HG03060 (cell line): Measurements from ENCODE around the gene RNF25.

Source experiments
- ATAC-seq: cut with Tn5 transposase; IDR thresholded peaks from one replicate; pipeline ENCODE4 v1.9.1; 2021; ENCODE audit warnings: low read depth, moderate number of reproducible peaks; ENCODE audit not compliant: unreplicated experiment

Gene RNF25

DNA sequence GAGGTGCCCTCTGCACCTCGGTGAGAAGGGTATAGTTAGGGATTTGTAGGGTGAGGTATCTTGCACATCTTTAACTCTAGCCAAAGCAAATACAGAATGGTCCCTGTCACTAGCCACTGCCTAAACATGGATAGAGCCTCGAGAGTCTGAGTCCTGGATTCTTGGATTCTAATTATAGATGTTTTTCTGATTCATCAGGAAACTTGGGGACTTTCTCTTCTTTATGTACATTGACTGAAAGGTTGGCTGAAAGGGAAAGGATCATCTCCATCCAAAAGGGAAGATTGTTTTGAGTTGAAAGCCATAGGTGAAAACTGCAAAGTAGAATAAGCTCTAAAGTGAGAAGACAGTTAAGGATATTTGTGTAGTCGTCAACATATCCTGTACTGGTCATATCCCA, 8.3 kb upstream of the RNF25 start:
- no peak for ATAC-seq

DNA sequence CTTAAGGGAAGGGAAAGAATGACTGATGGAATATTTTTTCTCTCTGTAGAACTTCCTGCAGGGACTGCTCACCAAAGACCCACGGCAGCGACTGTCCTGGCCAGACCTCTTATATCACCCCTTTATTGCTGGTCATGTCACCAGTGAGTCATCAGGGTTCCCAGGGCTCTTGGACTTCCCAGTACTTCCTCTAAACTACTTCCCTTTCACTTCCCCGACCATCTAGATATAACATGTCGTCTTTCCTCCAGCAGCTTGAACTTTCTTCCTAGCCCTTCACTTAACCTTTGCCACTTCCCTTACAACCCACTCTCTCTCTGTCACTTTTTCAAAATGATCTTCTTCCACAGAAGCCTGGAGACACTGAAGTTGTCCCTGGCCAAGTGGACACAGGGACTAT, 7.3 kb upstream of the RNF25 start:
- no peak for ATAC-seq

DNA sequence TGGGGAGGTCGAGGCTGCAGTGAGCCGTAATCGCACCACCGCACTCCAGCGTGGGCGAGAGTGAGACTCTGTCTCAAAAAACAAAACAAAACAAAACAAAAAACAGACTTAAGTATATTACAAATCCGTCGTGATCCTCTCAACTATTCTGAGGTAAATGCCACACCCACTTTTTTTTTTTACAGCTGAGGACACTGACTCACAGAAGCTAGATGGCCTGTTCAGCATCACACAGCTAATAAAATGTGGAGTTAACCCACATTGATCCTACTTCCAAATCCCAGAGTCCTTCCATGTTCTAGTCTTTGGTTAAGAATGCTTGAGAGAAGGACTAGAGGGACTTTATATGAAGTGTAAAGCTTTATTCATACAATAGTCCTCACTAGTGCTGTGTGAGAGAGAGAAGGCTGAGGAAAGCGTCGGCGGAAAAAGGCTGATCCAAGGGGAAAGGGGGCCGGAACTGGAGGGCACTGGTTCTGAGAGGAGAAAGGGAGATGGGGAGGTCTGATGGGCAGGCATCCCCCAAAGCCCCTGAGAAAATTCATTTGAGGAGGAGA, 627 bp downstream of the RNF25 start:
- ATAC-seq = no peak

DNA sequence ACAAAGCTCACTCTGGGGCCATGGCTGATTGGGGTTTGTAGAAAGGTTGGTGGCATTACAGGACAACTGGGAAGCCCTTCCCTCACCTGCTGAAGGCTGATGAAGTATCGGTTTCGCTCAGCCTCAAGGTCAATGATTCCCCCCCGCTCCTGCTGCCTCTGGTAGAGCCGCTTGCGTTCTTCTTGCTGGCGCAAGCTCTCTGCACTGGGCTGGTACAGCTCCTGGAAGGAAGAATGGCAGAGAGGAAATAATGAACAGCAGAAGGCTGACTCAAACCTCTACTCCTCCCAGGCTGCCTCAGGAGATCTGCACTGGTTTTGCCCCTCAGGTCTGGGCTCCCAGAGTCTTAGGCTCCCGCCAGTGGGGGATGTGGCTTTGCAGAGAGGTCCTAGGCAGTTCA, 7.1 kb downstream of the RNF25 start:
- no peak for ATAC-seq

DNA sequence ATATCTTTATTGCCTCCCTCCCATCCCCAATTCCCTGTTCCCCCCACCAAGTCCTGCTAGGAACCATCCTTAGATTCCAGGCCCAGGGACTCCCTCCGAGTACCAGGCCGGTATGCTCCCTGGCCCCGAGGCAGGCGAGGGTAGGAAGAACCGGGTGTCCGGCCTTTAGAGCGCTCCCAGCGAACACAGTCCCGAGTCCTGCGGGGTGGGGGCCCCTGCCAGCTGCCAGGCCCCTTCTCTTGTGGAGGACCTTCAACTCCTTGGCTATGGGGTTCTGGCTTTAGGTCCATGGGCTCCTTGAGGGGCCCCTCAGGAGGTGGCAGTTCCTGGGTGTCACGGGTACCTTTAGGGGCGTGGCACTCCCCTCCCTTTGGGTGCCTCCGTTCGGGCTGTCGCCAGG, 7.9 kb downstream of the RNF25 start:
- ATAC-seq = no peak

DNA sequence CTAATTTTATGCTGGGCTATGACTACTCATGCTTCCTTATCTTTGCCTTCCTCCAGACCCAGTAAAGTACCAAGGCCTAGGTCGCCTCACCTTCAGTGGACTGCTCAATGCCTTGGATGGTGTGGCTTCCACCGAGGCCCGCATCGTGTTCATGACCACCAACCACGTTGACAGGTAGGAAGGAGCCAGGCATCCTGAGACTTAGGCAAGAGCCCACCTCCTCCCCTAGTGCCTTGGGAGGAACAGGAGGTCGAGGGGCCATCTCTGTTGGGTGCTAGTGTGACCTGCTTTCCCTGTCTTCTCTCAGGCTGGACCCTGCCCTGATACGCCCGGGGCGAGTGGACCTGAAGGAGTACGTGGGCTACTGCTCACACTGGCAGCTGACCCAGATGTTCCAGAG, 9.0 kb downstream of the RNF25 start:
- ATAC-seq = no peak

DNA sequence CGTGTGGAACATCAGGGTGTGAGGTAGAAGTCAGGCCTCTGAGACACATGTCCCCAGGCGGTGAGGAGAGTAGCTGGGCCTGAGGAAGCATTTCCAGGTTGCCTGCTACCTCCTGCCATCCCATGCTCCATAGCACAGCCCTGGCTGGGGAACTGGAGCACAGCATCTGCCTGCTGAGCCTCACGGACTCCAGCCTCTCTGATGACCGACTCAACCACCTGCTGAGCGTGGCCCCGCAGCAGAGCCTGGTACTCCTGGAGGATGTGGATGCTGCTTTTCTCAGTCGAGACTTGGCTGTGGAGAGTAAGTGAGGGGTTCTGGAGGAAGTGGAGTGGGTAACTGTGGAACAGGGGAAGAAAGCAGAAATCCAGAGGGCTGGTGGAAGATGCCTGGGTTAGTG, 9.4 kb downstream of the RNF25 start:
- no peak for ATAC-seq

DNA sequence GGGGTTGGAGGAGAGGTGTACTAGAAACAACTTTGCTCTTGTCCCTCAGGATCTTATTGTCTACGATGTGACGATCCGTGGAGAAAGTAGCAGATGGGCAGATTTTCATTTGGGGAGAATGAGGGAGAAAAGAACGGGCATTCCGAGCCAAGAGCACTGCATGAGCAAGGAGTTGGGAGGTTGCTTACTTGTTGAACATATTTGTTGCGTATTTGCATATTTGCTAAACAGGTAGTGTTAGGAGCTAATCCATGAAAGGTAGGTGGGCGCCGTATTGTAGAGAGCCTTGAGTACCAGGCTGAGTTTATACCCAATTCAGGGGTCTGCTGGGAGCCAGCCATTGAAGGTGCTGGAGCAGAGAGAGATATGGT, 11.8 kb downstream of the RNF25 start:
- ATAC-seq = no peak

DNA sequence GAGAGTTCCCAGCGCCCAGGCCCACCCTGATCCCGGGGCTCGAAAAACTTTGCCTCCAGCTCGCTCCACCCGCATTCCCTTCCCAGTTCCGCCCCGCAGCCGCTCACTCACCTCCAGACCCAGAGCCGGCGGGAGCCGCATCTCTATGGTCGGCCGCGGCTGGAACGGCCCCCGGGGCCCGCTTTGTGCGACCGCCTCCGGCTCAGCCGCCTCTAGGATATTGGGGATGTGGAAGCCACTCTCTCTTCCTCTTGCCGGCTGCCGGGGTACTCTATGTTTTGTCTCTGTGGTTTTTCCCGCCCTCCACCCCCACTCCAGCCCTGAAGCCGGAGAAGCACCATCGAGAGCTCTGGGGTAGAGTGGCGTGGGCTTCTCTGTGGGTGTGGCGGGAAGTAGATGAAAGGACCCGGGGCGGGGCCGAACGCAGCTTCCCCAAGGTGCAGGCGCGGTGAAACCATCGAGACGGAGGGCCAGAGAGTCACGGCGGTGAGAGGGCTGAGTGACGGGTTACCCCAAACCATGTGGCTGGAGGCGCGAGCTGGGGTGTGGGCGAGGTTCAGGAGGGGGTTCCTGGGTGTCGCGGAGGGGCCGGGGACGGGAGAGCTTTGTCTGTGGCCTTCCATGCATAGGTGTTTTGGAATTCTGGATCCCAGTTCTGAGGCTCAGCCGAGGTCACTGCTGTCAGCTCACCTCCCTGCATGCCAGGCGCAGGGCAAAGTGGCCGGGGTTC, 12.4 kb downstream of the RNF25 start, which contains the start of the genes BCS1L and ZNF142:
Gene BCS1L, plus strand, starts transcription at position 426 of the 730 bp plus-strand sequence. CDS start 1,305 bp downstream, outside the sequence.
Gene ZNF142, minus strand, starts transcription at position 366 of the 730 bp plus-strand sequence. CDS start 3,194 bp downstream, outside the sequence.
- no peak for ATAC-seq

DNA sequence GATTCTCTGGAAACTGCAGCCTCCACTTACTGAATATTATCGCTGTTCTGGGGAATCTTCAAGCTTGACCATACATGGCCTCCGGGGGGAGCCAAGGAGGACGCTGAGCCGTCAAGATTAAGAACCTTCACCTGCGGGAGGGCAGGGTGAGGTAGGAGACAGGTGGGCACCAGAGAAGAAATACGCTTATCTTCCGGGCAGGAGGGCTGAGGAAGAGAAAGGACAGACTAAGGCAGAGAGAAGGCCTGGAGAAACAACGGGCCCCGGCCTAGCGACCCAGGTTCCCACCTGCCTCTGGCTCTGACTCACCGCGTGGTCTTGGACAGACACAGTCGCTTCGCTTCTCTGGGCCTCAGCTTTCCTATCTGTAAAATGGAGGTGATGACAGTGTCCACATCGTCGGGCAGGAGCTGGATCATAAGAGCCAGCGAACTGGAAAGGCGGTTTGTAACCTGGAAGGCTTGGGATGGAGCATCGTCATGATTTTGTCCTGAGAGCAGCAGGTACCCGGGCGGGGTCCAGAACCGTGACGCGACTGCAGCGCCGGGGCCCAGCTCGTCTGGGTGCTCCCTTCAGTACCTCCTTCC, 13.0 kb downstream of the RNF25 start:
- no peak for ATAC-seq

DNA sequence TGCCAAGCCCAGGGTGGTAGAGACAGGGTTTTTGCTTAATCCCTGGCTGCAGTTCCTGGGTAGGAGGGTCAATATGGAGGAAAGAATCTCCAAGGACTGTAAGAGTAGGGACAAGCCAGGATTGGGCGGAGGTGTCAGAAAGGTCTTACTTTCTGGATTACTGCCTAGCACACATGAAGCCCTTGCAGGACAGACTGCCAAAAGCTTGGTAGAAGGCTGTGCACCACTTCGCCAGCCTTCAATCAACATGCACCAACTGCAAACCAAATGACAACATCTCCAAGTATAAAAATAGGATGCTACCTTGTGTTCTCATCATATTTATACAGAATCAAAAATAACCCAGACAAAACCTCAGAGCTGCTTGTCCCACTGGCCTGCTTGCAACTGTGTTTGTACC, 16.1 kb downstream of the RNF25 start:
- no peak for ATAC-seq

DNA sequence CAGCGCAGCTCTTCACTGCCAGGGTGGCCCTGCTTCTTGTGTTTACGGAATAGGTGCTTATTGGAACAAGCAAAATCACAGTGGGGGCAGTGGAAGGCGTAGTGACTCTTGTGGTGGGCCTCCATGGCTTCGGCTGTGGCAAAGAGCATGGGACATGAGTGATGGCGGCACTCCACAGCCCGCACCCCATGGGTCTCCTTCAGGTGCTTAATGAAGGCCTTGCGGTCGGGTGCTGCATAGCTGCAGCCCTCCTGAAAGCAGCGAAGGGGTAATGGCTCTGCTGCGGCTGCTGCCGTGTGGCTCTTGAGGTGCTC, 23.1 kb downstream of the RNF25 start:
- no peak for ATAC-seq

DNA sequence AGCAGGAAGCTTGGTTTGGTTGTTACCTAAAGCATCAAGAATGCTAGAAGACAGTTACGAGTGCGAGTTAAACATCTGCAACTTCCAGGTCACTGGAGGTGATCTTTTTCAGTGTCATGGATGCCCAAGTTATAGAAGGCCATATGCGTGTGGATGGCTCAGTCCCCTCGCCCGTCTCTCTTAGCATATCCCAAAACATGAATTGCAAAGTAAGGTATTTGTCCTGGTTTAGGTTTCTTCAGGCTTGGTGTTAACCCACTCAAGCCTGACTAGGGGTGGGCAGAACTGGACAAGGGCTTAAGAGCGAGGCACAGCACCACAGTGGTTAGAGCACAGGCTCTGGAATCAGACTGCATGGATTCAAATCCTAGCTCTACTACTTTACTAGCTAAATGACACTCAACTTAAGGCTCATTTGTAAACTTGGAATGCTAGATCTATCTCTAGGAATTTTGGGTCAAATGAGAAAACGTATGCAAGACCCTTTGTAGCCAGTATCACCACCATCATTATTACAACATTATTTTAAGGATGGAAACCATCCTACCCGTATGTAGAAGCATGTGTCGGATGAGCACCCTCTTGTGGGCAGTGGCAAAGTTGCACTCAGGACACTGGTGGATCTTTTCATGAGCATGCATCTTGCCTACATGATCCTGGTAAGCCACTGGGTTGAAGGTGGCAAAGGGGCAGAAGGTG, 23.6 kb downstream of the RNF25 start:
- no peak for ATAC-seq

DNA sequence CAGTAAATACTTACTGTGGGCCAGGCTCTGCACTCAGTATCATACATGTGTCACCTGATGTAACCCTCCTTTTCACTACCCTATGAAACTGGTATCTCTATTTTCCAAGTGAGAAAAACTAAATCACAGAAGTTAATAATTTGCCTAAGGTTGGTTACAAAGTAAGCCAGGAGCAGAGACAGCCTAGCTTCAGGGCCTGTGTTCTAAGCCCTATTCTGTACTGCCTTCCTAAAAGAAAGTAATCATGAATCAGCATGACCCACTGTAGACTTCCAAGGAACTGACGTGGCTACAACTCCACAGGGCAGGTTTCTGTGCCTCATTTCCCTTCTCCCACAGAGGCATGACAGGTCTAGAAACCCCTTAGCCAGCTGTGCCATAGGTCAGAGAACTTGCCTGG, 26.7 kb downstream of the RNF25 start:
- peak; percentile 44 for ATAC-seq

DNA sequence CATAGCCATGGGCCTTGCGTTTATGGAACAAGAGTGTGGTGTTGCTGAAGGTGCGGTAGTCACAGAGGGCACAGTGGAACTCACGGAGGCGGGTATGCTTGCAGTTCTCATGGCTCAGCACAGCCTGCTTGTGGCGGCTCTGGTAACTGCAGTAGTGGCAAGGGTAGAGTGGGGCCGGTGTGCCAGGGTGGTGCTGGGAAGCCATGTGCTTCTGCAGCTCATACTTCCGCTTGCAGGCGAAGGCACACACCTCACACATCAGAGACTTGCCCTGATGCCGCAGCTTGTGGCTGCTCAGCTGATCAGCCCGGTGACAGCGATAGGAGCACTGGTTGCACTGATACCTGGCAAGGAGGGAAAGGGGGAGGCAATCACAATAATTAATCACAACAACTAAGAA, 27.1 kb downstream of the RNF25 start:
- ATAC-seq = no peak

DNA sequence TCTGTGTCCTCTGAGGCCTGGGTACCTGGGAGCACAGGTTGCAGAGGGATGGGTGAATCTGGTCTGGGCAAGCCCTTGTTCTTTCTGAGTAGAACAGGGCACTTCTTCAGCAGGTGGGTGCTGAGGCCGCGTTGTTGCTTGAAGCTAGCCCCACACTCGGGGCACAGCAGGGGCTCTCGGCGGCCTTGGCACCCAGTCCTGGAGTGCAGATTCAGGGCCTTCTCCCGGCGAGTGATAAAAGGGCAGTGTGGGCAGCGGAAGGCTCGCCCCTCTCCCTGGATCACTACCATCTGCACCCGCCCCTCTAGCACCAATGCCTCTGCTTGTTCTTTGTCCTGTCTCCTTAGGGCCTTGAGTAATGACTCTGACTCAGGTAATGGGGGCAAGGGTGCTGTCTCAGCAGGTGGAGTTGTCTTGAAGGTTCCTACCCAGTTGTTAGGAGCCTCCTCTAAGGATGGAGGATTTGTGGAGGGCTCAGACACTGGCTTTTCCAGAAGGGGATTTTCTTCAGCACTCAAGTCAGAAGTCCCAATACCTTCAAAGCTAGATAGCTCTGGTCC, 28.0 kb downstream of the RNF25 start:
- no peak for ATAC-seq

DNA sequence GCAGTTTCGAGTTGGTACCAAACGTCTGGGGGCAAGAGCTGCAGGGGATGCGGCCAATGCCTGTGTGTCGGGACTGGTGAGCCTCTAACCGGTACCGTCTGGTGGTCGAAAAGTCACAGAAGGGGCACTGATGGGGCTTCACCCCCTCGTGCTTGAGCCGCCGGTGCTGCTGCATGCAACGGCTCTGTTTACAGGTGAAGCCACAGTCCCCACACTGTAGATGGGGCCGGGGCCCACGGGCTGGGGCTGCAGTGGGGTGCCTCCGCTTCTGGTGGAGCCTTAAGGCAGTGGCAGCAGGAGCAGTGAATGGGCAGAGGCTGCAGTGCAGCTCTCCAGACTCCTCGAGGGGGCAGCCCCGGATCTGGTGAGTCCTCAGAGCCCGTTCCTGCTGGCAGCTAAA, 29.0 kb downstream of the RNF25 start:
- ATAC-seq = no peak

DNA sequence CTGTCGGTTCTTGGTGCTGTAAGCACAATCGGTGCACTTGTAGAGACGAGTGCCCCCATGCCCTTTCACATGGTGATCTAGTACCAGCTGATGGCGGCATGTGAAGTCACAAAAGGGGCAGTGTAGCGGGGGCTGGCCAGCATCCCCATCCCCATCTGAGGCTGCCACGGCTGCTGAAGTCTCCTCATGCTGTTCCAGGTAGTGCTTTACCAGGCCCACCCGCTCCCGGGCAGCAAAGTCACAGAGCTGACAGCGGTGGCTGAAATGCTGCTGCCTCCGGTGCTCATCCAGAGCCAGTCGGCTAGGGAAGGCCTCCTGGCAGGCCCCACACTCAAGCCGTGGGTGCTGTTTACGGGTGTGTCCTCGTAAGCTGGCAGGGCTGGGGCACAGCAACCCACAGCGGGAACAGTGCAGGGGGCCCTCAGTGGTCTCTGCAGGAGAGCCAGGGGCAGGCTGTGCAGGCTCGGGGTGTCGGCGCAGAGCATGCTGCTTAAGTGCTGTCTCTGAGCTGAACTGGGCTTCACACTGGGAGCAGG, 29.6 kb downstream of the RNF25 start:
- no peak for ATAC-seq

DNA sequence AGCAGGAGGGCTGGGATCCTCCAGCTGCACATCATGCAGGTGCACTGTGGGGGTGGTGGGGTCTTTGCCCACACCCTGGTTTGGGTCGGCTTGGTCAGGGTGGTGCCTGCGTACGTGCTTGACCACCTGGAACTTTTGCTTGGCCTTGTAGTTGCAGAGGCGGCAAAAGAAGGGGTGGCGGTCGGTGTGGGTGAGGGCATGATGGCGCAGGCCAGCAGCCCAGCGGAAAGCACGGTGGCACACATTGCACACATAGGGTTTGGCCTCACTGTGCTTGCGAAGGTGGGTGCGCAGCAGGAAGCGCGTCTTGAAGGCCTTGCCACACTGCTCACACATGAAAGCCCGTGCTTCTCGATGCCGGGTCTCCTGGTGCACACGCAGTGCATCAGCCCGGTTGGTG, 33.4 kb downstream of the RNF25 start:
- ATAC-seq = no peak

DNA sequence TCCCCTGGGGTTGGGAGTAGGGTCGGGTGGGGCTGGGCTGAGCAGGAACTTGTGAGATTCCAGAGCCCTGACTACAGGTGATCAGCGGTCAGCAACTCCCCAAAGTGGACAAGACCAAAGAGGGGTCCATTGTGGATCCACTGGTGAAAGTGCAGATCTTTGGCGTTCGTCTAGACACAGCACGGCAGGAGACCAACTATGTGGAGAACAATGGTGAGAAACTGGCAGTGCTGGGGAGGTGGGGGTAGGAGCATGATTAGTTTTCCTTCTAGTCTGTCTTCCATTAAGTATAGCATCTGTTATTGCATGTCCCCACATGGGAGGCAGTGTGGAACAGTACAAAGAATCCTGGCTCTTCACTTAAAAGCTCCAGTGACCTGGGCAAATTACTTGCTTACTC, 36.1 kb downstream of the RNF25 start:
- no peak for ATAC-seq

DNA sequence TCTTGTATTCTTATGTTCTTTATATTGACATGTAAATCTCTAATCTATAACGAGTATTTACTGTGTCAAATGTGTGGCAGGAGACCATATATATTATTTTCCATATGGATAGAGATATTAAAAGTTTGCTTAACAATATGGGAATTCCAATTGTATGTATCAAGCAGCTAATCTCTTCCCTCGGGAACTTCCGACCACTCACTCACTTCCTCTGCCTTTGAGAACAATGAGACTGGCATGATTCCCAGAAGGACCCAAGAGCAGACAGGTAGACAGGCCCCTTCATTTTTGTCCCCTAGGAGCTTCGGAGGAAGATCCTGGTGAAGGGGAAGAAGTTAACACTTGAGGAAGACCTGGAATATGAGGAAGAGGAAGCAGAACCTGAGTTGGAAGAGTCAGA, 40.0 kb downstream of the RNF25 start:
- ATAC-seq = no peak
